SH-SY5Y (cell line): ENCODE measurements around the gene TNNC1.

Source experiments
- GATA2 ChIP-seq: IDR thresholded peaks from 2 replicates; pipeline ENCODE4 v1.6.1; 2011; ENCODE audit warnings: mild to moderate bottlenecking, low read depth, low read length
- GATA3 ChIP-seq: IDR thresholded peaks from 2 replicates; pipeline ENCODE4 v1.6.1; 2011; ENCODE audit warnings: low read depth, mild to moderate bottlenecking, low read length, moderate library complexity

DNA sequence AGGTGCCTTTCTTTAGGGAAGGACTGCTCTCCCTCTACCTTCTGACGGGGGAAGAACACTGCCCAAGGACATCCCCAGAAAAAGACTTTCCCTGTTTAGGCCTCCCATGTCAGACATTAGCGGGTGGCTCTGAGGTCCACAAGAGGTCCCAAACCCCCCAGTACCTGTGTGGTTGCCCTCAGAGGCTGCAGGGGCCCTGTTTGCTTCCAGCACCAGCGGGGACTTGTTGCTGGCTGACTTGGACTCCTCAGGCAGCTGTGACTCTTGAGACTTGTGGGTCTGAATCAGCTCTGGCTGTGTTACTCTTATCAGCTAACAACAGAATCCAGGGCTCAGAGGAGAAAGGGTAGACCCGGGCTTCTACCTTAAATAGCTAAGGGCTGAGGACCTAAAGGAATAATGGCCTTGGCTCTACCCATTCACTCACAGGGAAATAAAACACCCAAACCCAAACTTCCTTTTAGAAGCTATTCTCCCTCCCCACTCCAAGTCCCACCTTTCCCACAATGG lies 48.2 kb downstream of the TNNC1 start:
- TF ChIP-seq GATA2 (no peak), GATA3 (no peak)
